PFSK-1 (cell line): ENCODE data around the gene ALG14.

Experiments used
- FOXP2 ChIP-seq: optimal IDR thresholded peaks from 2 replicates; pipeline ENCODE3; 2011; ENCODE audit warnings: borderline replicate concordance, control low read depth, inconsistent platforms; ENCODE audit not compliant: insufficient read depth; ENCODE audit errors: extremely low read length, extremely low read depth
- POLR2AphosphoS5 ChIP-seq: IDR thresholded peaks from 2 replicates; pipeline ENCODE4 v1.6.1; 2012; ENCODE audit warnings: low read depth, mild to moderate bottlenecking, control low read depth, low read length, moderate library complexity
- SIN3A ChIP-seq: IDR thresholded peaks from 2 replicates; pipeline ENCODE4 v1.6.1; 2012; ENCODE audit warnings: mild to moderate bottlenecking, low read length, moderate library complexity, borderline replicate concordance; ENCODE audit not compliant: insufficient read depth
- TAF1 ChIP-seq: IDR thresholded peaks from 2 replicates; pipeline ENCODE4 v1.6.1; 2012; ENCODE audit warnings: low read length, control low read depth, borderline replicate concordance; ENCODE audit not compliant: insufficient read depth
- TF ChIP-seq, protein P1 (sequence below), 2 experiments: IDR thresholded peaks; 2 replicates each; pipeline versions ENCODE4 v1.6.1 to v1.8.0; 2011 to 2012; ENCODE audit warnings: low read depth in 2 of 2, low read length in 2 of 2, control low read depth in 1 of 2, inconsistent platforms in 1 of 2, mild to moderate bottlenecking in 1 of 2, moderate library complexity in 1 of 2; ENCODE audit not compliant: insufficient read depth in 1 of 2

The ALG14 gene

DNA sequence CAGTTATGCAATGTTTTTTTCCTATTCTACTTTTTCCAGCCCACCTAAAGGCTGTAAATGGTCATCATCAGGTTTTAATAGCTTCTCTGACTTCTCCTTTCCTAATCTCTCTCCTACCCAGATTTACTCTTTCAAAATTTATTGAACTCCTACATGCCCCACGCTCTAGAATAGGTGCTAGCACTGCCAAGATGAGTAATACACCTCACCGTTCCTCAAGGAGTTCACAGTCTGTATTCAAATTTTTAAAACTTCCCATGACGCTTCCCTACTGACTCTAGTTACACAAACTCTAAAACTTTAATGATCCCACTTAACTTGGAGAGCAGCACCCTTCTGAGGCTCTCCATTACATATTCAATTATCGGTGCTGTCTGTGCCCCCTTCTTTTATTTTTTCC lies 51.6 kb downstream of the ALG14 start:
- TF ChIP-seq POLR2AphosphoS5 (no peak), FOXP2 (no peak), SIN3A (no peak), TAF1 (no peak)
- TF ChIP-seq, protein P1, sequence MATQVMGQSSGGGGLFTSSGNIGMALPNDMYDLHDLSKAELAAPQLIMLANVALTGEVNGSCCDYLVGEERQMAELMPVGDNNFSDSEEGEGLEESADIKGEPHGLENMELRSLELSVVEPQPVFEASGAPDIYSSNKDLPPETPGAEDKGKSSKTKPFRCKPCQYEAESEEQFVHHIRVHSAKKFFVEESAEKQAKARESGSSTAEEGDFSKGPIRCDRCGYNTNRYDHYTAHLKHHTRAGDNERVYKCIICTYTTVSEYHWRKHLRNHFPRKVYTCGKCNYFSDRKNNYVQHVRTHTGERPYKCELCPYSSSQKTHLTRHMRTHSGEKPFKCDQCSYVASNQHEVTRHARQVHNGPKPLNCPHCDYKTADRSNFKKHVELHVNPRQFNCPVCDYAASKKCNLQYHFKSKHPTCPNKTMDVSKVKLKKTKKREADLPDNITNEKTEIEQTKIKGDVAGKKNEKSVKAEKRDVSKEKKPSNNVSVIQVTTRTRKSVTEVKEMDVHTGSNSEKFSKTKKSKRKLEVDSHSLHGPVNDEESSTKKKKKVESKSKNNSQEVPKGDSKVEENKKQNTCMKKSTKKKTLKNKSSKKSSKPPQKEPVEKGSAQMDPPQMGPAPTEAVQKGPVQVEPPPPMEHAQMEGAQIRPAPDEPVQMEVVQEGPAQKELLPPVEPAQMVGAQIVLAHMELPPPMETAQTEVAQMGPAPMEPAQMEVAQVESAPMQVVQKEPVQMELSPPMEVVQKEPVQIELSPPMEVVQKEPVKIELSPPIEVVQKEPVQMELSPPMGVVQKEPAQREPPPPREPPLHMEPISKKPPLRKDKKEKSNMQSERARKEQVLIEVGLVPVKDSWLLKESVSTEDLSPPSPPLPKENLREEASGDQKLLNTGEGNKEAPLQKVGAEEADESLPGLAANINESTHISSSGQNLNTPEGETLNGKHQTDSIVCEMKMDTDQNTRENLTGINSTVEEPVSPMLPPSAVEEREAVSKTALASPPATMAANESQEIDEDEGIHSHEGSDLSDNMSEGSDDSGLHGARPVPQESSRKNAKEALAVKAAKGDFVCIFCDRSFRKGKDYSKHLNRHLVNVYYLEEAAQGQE (IDR thresholded peaks at IDR 0.05; ENCODE audit: insufficient read depth in 1 of 2, low read depth in 2 of 2, low read length in 2 of 2): no peak

DNA sequence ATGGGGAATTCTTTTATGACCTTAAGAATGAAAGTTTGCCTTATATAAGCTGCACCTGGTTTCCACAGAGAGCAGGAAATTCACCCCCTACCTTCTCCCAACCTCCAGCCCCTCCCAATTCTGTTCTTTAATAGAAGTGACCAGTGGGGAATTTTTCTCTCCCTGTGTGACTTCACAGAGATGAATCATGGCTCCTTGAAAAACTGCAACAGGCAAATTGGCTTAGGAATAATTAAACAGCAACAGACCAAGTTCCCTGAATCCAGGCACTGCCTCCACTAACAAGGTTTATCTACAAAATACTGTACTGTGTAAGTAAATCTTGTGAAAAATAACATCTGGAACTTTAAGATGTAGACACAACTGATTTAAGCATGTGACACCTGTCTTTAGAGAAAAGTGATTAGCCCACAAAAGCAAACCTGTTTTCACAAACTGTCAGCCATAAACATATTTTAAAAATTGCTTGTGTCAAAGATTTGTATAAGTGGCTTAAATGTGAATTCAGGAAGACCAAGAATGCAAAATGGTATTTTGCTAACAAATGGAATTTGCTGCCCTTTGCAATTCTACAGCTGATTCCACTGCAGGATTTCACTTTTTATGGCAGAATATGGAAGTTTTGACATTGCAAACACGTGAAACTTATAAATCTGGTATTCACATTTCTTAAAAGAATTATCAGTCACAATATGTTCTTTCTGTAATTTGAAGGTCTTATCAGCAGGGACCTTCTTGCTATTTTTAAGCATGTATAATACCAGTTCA lies 54.0 kb downstream of the ALG14 start:
- TF ChIP-seq SIN3A: no peak
- TF ChIP-seq FOXP2: no peak

DNA sequence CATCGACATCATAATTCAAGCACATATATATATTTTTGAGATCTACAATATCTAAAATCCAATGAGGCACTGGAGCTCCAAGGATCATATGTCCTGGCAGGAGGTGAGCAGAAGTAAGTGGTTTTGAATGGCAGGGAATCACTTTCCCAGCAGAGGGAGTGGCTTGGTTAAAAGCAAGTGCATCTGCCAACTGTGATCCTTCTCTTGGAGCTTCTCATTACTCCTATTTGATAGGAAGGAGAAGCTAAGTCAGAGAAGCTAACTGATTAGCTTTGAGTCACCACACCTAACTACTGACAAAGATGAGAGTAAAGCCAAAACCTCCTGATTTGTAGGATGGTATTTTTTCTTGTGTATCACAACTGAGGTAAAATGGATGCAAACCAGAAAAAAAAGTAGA lies 55.0 kb downstream of the ALG14 start:
- TF ChIP-seq FOXP2 (no peak), SIN3A (no peak), TAF1 (no peak), POLR2AphosphoS5 (no peak)
- TF ChIP-seq, protein P1 (IDR thresholded peaks at IDR 0.05; ENCODE audit: insufficient read depth in 1 of 2, low read depth in 2 of 2, low read length in 2 of 2): no peak

DNA sequence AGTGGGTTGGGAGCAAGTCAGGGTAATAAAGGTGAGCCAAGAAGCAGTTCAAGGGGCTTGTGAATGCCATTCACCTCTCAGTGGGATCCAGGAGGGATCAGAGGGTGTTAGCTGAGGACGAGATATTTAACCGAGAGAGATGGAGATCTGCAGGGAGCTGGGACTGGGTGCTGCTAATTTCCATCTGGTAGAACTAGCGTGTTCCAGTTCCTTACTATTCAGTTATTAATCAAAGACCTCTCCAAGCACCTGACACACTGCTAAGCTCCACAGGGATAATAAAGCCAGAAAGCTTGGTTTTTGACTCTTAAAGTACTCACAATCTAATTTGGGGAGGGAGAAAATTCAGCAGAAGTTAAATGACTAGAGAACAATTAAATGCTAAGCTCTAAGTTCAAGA lies 57.7 kb downstream of the ALG14 start:
- TF ChIP-seq TAF1 (no peak), FOXP2 (no peak)

DNA sequence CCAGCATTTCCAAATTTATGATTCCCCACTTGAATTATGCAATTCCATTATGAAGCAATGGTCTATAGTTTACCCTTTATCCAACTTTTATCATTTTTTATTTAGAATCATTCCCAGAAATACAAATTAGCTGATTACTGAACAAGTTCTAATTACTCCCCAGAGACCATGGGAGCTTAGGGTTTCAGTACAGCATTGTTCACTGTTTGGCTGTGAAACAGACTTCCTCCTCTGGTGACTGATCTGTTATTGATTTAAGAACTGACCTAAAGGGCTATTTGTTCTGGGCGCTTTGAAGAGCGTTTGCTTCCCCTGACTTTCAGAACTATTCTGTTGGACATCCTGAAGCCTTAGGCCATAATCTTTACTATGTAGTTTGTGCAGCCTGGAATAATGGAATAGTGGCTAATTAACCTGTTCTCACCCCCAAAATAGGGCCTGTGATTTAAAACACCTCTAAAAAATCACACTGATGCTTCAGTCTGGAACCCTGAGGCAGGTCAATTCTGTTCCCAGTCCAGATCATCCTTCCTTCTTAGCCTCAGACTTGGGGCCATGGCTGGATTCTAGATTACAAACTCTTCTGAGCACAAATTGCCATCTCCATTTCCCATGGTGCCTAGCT lies 58.7 kb downstream of the ALG14 start:
- TF ChIP-seq SIN3A (no peak), TAF1 (no peak), POLR2AphosphoS5 (no peak), FOXP2 (no peak)
- TF ChIP-seq, protein P1 (IDR thresholded peaks at IDR 0.05; ENCODE audit: insufficient read depth in 1 of 2, low read depth in 2 of 2, low read length in 2 of 2): 0 out of 4 replicates have a peak, but pooled peaks of 1 of the 2 experiments have one; percentile 9

DNA sequence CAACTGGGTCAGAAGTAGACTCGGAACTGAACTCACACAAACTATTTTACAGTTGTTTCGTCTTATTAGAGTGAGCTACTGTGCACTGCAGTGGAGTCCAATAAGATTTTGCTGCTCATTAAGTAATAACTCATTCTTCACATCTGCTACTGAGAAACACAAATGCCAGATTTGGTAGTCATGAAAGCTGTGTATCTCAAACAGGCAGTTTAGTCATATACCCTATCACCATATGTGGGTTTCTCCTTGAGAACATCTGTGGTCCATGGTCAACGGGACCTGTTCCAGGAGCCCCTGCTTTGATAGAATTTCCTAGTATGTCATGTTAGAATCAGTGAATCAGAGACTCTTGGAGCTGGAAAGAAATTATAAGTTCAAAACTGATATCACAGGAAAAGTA lies 60.4 kb downstream of the ALG14 start:
- no peak for TF ChIP-seq FOXP2
- no peak for TF ChIP-seq SIN3A
- TF ChIP-seq POLR2AphosphoS5: no peak
- no peak for TF ChIP-seq TAF1
- TF ChIP-seq, protein P1 (IDR thresholded peaks at IDR 0.05; ENCODE audit: insufficient read depth in 1 of 2, low read depth in 2 of 2, low read length in 2 of 2): no peak
